Skeletal muscle satellite cell (primary cell): Measurements from ENCODE around the gene DPEP3.

Experiments used
- H3K27me3 ChIP-seq: 2 replicates; pipeline ENCODE4 v1.7.0; 2013; ENCODE audit warnings: low read length; ENCODE audit not compliant: control insufficient read depth, insufficient read depth
- H3K36me3 ChIP-seq: 2 replicates; pipeline ENCODE4 v1.7.0; 2013; ENCODE audit warnings: mild to moderate bottlenecking, control low read depth, low read length; ENCODE audit not compliant: insufficient read depth
- H3K4me1 ChIP-seq: 2 replicates; pipeline ENCODE4 v1.7.0; 2013; ENCODE audit warnings: low read length; ENCODE audit not compliant: control insufficient read depth, insufficient read depth
- H3K4me2 ChIP-seq: 2 replicates; pipeline ENCODE4 v1.7.0; 2013; ENCODE audit warnings: mild to moderate bottlenecking, low read length
- H3K4me3 ChIP-seq: 2 replicates; pipeline ENCODE4 v1.7.0; 2013; ENCODE audit warnings: low read length
- H3K9ac ChIP-seq: 2 replicates; pipeline ENCODE4 v1.7.0; 2013; ENCODE audit warnings: mild to moderate bottlenecking, low read depth, low read length, moderate library complexity
- H3K9me3 ChIP-seq: replicated peaks from 2 replicates; pipeline ENCODE4 v1.7.0; 2013; ENCODE audit warnings: mild to moderate bottlenecking, control low read depth, low read length

Gene DPEP3

DNA sequence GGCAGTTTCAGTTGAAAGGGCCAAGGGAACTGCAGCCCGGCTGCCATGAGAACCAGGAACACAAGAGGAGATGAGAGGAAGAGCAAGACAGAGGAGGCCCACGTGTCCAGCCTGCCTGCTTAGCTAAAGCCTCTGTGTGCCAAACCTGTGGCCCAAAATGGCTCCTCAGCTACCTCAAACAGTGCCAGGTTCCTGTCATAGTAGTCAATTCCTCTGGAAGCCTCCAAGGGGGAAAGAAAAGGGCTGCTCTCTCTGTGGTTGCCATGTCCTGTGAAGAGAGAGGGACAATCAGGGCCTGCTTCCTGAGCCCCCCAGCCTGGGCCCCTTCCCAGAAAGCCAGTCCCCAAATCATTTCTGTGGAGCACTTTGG is 17.0 kb downstream of the DPEP3 start:
- Histone ChIP-seq H3K27me3 (no peaks in the 10 kb centered on the region), H3K36me3 (peaks cover 68% of the 10 kb centered on the region), H3K4me2 (no peak overlapping the region), H3K4me1 (peaks cover 45% of the 10 kb centered on the region), H3K9me3 (no peaks in the 10 kb centered on the region), H3K9ac (no peak overlapping the region), H3K4me3 (no peak overlapping the region)

DNA sequence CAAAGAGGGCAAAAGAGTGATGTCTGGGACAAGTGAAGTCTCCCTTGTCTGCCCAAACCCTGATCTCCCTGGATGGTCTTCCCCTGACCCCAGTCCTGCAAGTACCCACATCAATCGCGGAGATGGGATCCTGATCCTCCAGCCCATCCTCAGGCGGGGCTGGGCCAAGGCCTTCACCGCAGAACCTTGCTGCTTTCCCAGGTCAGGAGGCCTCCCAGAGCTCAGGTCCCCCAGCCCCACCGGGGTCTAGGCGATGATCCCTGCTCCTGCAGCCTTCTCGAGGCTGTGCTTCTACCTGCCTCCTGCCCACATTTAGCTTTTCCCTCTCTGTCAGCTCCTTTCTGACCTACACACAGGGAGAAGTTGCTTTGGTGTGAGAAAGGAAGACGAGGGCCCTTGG is 18.2 kb downstream of the DPEP3 start:
- Histone ChIP-seq H3K4me1 (peaks cover 45% of the 10 kb centered on the region), H3K9ac (no peak overlapping the region), H3K27me3 (no peaks in the 10 kb centered on the region), H3K9me3 (no peaks in the 10 kb centered on the region), H3K4me2 (no peak overlapping the region), H3K4me3 (no peak overlapping the region), H3K36me3 (peaks cover 78% of the 10 kb centered on the region)

DNA sequence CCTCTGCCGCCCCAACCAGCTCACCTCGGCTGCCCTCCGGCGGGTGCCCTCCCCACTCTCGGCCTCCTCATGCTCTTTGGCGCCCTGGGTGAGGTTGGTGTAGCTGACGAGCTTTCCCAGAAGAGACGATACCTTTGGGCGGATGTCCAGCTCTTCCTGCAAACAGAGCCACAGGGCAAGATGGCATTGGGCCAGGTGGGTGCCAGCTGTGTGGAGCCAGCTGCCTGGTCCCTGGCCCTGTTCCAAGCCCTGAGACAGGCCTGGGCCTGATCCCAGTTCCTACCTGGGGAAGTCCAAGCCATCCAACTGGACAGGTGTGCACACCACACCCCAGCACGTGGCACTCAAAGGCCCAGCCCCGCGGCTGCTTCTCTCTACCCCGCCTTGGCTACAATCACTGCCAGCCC is 18.7 kb downstream of the DPEP3 start:
- Histone ChIP-seq H3K4me3 (no peak overlapping the region), H3K9ac (no peak overlapping the region), H3K9me3 (no peaks in the 10 kb centered on the region), H3K4me2 (no peak overlapping the region), H3K4me1 (peaks cover 39% of the 10 kb centered on the region), H3K36me3 (peaks cover 78% of the 10 kb centered on the region), H3K27me3 (no peaks in the 10 kb centered on the region)

DNA sequence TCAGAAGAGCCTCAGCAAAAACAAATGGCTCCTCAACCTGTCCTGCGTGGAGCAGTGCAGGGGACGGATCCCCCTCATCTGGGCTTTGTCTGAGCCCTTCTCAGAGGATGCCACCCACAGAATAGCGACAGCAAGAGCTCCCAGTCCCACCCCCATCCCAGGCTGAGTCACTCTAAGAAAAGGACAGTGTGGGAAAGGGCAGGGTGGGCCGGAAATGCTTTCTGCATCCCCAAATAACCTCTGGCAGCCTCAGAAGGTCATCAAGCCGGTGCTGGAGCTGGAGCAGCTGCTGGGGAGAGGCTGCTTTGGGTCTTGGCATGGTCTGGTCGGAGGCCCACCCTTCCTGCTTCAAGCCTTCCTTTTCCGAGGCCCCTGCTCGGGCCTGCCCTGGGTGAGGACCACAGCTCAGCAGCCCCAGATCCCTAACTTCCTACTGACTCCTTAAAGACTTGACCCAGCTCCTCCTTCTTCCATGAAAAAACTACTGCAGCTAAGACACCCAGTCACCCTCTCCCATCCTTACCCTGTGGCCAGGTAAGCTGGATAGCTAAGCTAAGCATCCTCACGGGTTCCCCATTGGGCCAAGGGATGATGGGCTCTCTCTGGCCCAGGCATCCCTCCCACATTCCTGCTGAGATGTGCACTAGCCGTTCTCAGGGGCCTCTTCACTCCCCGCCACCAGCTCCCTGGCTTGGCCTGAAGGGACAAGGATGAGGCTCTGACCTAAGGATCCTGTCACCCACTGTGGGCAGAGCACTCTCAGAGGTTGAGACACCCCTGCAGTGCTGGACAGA is 20.6 kb downstream of the DPEP3 start:
- Histone ChIP-seq H3K4me3 (peak overlapping the region; percentile 8), H3K27me3 (no peaks in the 10 kb centered on the region), H3K36me3 (peaks cover 72% of the 10 kb centered on the region), H3K4me1 (peaks cover 28% of the 10 kb centered on the region), H3K9ac (peak overlapping the region; percentile 44), H3K9me3 (no peaks in the 10 kb centered on the region), H3K4me2 (peak overlapping the region; percentile 68)

DNA sequence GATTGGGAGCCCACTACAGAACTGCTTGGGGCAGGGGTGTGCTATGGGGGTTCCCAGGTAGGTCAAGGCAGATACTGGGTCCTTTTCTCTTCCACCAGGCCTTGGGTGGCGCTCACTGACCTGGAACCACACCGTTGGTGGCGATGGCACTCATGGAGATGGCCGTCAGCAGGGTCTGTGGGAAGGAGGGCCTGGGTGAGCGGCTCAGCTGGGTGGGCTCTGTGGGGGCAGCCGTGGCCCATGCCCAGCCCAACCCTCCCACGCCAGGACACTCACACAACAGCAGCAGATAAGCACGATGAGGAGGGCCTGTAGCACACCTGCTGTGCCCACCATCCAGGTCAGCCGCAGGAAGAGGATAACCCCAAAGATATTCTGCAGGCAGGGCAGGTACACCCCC is 22.7 kb downstream of the DPEP3 start:
- no peak overlapping the region for H3K9ac ChIP-seq
- H3K4me3 ChIP-seq = no peak overlapping the region
- no peaks in the 10 kb centered on the region for H3K9me3 ChIP-seq
- peaks cover 79% of the 10 kb centered on the region for H3K36me3 ChIP-seq
- no peak overlapping the region for H3K4me2 ChIP-seq
- H3K4me1 ChIP-seq = peaks cover 34% of the 10 kb centered on the region
- H3K27me3 ChIP-seq = no peaks in the 10 kb centered on the region

DNA sequence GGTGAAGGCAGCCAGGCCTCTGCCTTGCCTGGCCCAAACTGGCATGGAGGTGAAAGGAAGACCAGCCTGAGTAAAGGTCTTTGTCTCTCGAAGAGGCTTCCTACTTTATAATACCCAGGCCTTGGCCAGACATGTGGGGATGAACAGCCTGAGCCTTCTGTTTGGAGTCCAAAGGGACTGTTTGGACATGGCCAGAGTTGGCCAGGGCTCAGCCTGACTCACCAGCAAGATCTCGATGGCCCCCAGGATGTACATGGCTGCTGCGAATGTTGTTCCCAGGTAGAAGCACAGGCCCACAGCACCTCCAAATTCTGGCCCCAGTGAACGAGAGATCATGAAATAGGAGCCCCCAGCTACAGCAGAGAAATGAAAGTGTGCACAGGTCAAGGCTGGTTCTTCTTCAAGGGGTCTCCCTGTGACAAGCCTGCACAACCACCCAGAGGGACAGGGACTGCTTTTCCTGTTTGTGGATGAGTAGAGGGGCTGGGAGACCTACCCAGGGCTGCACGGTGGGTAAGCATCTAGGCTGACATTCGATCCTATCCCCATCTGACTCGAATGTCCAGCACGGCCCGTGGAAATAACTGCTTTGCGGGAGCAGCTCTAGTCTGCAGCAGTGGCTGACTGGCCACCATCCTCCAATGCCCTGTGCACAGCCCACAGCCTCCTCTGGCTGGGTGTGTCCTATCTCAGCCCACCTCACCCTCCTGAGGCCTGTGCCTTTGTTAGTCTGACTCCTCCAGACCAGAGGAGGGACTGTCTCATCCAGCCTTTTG is 25.7 kb downstream of the DPEP3 start:
- no peak overlapping the region for H3K4me2 ChIP-seq
- H3K9ac ChIP-seq = no peak overlapping the region
- no peaks in the 10 kb centered on the region for H3K27me3 ChIP-seq
- peaks cover 78% of the 10 kb centered on the region for H3K36me3 ChIP-seq
- no peak overlapping the region for H3K4me3 ChIP-seq
- peaks cover 16% of the 10 kb centered on the region for H3K4me1 ChIP-seq
- H3K9me3 ChIP-seq = no peaks in the 10 kb centered on the region

DNA sequence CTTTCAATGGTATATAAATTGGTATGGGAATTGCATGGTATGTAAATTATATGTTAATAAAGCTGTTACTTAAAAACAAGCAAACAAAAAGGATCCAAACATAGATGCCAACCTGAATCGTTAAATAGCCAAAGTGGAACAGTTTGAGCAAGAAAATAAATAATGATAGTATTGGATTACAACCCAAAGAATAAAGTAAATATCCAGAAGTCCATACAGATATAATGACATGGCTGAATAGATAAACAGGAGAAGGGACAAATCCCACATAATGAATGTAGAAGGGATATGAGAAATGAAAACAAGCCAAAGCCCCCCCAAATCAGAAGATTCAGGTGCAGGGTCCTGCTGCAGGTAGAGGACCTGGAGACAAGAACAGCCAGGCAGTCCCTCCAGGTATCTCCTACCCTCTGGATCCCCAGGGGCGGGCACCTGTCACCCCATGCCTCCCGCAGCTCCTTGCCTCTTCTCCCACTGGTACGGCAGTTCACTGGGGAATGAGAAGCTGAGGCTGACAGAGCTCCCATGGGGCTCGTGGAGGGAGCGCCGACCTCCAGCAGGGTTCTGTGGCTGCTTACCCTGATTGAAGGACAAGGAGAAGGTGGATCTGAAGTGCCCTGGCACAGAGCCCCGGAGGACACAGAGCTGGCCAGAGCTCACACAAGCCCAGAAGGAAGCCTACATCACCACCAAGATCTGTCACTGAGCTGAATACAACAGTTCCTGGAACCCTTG is 26.5 kb downstream of the DPEP3 start:
- Histone ChIP-seq H3K9me3 (no peaks in the 10 kb centered on the region), H3K4me2 (no peak overlapping the region), H3K36me3 (peaks cover 78% of the 10 kb centered on the region), H3K27me3 (no peaks in the 10 kb centered on the region), H3K9ac (no peak overlapping the region), H3K4me1 (peaks cover 8% of the 10 kb centered on the region), H3K4me3 (no peak overlapping the region)

DNA sequence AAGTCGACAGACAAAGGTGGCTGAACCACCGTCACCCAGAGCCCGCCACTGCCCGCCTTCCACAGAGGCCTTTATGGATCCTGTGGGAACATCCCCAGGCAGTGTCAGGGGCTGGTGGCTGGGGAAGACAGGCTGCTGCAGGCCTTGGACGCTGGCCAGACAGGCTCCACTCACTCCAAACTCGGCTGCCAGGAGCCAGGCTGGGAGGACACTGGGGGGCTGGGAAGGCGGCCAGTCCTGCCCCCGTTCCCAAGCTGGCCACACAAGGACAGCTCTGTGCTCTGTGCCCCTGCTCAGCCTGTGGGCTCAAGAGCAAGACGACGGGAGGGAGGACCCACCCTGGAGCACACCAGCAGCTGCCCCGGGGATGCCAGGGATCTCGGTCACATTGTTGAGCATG is 28.8 kb downstream of the DPEP3 start:
- Histone ChIP-seq H3K4me3 (no peak overlapping the region), H3K9ac (no peak overlapping the region), H3K4me2 (no peak overlapping the region), H3K4me1 (peaks cover 7% of the 10 kb centered on the region), H3K27me3 (no peaks in the 10 kb centered on the region), H3K36me3 (peaks cover 86% of the 10 kb centered on the region), H3K9me3 (no peaks in the 10 kb centered on the region)

DNA sequence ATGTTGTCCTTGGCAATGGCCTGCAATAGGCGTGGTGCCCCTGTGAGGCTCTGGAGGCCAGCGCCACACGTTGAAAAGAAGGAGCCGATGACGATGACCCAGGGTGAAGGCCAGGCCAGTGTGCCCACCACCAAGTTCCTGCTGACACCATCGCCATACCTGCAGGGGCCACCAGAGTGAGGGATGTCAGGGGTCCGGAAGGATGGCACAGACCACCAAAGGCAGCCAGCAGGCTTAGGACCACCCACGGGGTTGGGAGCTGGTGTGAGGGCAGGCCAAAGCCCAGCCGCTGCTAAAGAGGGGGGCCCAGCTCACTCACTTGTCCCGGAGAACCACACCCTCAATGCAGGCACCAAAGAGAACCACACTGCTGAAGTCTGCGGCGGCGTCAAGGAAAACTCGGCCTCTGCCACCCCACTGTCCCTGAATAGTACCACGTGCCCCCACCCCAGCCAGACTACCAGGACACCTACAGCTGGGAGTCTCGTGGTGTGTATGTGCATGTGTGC is 29.9 kb downstream of the DPEP3 start:
- Histone ChIP-seq H3K4me1 (peaks cover 12% of the 10 kb centered on the region), H3K9ac (no peak overlapping the region), H3K27me3 (no peaks in the 10 kb centered on the region), H3K9me3 (no peaks in the 10 kb centered on the region), H3K4me3 (no peak overlapping the region), H3K4me2 (no peak overlapping the region), H3K36me3 (peaks cover 95% of the 10 kb centered on the region)

DNA sequence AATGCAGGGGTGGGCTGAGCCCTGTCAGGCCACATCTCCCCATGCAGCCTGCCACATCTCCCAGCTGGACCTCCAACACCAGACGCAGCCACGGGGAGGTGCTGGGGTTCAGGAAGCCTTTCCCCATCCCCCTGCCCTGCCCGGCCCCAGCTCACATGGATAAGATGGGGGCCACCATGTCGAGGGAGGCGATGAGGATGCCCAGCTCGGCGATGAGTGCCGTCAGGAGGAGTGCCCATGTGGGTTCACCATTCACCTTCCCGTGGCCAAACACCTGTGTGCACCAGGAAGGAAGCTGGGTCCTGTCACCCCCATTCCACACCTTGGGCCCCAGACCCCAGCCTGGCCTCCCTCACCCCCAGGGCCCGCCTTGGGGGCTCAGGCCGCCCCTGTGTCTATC is 30.7 kb downstream of the DPEP3 start:
- peaks cover 95% of the 10 kb centered on the region for H3K36me3 ChIP-seq
- H3K4me3 ChIP-seq = no peak overlapping the region

DNA sequence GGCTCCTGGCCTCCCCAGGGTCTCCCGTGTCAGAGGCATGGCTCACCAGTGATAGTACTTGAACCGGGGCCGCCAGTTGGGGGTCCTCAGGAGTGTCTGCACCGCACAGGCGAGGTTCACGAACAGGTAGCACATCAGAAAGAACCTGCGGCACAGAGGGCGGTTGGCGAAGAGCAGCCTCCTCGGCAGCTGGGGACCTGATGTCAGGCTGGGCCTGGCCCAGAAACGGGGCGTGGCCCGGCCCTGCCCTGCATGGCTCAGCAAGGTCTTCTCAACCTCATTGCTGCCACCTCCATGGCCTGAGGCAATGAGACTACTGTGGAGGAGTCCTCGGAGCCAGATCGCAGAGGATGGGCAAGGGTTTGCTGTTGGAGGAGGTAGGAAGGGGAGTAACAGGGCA is 32.3 kb downstream of the DPEP3 start:
- H3K27me3 ChIP-seq = no peaks in the 10 kb centered on the region
- peaks cover 23% of the 10 kb centered on the region for H3K4me1 ChIP-seq
- H3K4me3 ChIP-seq = no peak overlapping the region
- H3K9me3 ChIP-seq = no peaks in the 10 kb centered on the region
- H3K9ac ChIP-seq = no peak overlapping the region
- peaks cover 94% of the 10 kb centered on the region for H3K36me3 ChIP-seq
- no peak overlapping the region for H3K4me2 ChIP-seq

More for the DNA sequence above, 30.7 kb downstream of the DPEP3 start:
- H3K27me3 ChIP-seq = no peaks in the 10 kb centered on the region
- no peaks in the 10 kb centered on the region for H3K9me3 ChIP-seq
- no peak overlapping the region for H3K4me2 ChIP-seq
- no peak overlapping the region for H3K9ac ChIP-seq
- peaks cover 17% of the 10 kb centered on the region for H3K4me1 ChIP-seq
